ENCODE measurements around the gene GABRG3. TPM values are rescaled to one million over a fixed set of nuclear protein-coding genes. Genes with fewer than 3 reads are reported as not detected.

Gene GABRG3
- total RNA-seq, 1 donor from 2014 or later, result 3.0 TPM

DNA sequence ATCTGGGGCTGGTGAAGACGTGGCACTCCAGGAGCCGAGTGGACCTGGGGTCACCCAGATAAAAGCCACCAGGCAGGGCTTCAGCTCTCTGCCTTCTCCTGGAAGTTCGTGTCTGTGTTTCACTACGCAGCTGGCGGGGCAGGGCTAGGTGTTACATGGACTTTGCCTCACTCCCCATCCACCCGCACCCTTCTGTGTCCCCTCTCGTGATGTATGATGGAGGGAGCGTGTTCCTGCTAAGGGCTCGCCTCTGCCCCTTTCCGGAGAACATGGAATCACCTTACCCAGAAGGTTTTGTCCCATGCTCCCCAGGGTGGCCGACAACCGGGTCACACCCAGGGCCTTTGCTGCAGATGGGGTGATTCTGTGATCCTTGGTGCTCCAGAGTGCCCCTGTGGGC is 96.2 kb downstream of the GABRG3 start:
- H3K27ac Mint-ChIP-seq, result peak overlapping the region; percentile 44
- H3K9me3 Mint-ChIP-seq, result no peaks in the 10 kb centered on the region

DNA sequence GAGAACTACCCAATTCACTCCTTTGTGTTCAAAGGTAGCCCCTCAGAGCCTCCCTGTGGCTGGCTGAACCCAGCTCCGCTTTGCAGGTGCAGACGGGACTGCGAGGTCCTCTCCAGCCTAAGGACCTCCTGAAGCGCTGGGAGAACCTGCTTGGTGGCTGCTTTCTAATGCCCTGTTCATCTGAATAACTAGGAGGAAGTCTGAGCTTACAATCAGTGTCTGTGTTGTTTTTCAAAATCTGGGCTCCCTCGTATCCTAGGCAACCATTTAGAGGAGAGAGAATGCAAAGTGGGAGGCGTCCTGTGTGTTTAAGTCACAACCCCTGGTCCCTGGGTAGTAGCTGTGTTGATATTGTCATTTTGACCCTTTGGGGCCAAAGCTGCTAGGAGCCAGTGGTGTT is 99.9 kb downstream of the GABRG3 start:
- Mint-ChIP-seq H3K36me3 (peaks cover 2% of the 10 kb centered on the region), H3K27ac (no peak overlapping the region), H3K9me3 (peaks cover 6% of the 10 kb centered on the region), H3K4me3 (no peak overlapping the region), H3K27me3 (ENCODE audit: low read depth) (peaks cover 4% of the 10 kb centered on the region), H3K4me1 (peaks cover 20% of the 10 kb centered on the region)
- no peak for DNase-seq (ENCODE audit: low spot score in 2 of 2, unreplicated experiment in 2 of 2)
- TF ChIP-seq, protein P1, sequence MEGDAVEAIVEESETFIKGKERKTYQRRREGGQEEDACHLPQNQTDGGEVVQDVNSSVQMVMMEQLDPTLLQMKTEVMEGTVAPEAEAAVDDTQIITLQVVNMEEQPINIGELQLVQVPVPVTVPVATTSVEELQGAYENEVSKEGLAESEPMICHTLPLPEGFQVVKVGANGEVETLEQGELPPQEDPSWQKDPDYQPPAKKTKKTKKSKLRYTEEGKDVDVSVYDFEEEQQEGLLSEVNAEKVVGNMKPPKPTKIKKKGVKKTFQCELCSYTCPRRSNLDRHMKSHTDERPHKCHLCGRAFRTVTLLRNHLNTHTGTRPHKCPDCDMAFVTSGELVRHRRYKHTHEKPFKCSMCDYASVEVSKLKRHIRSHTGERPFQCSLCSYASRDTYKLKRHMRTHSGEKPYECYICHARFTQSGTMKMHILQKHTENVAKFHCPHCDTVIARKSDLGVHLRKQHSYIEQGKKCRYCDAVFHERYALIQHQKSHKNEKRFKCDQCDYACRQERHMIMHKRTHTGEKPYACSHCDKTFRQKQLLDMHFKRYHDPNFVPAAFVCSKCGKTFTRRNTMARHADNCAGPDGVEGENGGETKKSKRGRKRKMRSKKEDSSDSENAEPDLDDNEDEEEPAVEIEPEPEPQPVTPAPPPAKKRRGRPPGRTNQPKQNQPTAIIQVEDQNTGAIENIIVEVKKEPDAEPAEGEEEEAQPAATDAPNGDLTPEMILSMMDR (IDR thresholded peaks at IDR 0.05; ENCODE audit: unreplicated experiment), result no peak

More for the DNA sequence above, 96.2 kb downstream of the GABRG3 start:
- H3K4me1 Mint-ChIP-seq, result peaks cover 30% of the 10 kb centered on the region
- no peak for DNase-seq (ENCODE audit: low spot score in 2 of 2, unreplicated experiment in 2 of 2)
- TF ChIP-seq, protein P1 (IDR thresholded peaks at IDR 0.05; ENCODE audit: unreplicated experiment), result no peak
- H3K4me3 Mint-ChIP-seq, result no peak overlapping the region
- H3K36me3 Mint-ChIP-seq, result peaks cover 2% of the 10 kb centered on the region
- no peaks in the 10 kb centered on the region for H3K27me3 Mint-ChIP-seq (ENCODE audit: low read depth)

DNA sequence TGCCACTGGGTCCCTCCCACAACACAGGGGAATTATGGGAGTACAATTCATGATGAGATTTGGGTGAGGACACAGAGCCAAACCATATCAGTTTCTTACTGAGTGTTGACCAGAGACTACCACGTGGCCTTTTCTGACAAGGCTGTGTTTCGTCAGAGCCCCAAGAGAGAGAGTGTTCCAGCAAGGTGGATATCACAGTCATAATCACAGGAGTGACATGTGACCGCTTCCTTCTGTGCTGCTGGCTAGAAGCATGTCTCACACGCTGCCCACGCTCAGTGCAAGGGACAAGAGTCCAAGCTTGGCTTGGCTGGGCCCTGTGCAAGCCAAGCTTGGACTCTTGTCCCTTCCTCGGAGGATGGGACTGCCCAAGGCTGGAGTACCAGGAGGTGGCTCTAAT is 103.2 kb downstream of the GABRG3 start:
- no peaks in the 10 kb centered on the region for H3K36me3 Mint-ChIP-seq
- no peak overlapping the region for H3K27ac Mint-ChIP-seq
- H3K27me3 Mint-ChIP-seq (ENCODE audit: low read depth), result peaks cover 4% of the 10 kb centered on the region
- H3K4me3 Mint-ChIP-seq, result no peak overlapping the region
- TF ChIP-seq, protein P1 (IDR thresholded peaks at IDR 0.05; ENCODE audit: unreplicated experiment), result no peak
- H3K9me3 Mint-ChIP-seq, result peaks cover 10% of the 10 kb centered on the region
- DNase-seq (ENCODE audit: low spot score in 2 of 2, unreplicated experiment in 2 of 2), result no peak
- peaks cover 8% of the 10 kb centered on the region for H3K4me1 Mint-ChIP-seq

DNA sequence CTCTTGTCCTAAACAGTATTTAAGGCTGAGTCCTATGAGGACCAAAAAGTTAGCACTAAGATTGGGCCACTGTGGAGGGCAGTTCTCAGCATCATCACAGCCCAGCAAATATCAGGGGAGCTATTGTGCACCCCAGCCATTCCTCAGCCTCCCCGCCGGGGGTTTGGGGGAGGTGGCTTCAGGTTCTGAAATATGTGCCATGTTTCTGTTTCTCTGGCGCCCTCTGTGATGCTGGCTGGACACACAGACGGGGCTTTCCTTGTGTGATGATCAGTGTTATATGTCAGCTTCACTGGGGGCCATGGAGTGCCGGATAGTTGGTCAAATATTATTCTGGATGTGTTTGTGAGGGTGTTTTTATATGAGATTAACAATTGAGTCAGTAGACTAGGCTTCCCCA is 106.8 kb downstream of the GABRG3 start:
- Mint-ChIP-seq H3K9me3 (peaks cover 10% of the 10 kb centered on the region), H3K4me1 (peaks cover 11% of the 10 kb centered on the region), H3K36me3 (no peaks in the 10 kb centered on the region), H3K27me3 (ENCODE audit: low read depth) (peaks cover 4% of the 10 kb centered on the region), H3K4me3 (no peak overlapping the region), H3K27ac (no peak overlapping the region)
- TF ChIP-seq, protein P1 (IDR thresholded peaks at IDR 0.05; ENCODE audit: unreplicated experiment), result no peak
- DNase-seq (ENCODE audit: low spot score in 2 of 2, unreplicated experiment in 2 of 2), result no peak

DNA sequence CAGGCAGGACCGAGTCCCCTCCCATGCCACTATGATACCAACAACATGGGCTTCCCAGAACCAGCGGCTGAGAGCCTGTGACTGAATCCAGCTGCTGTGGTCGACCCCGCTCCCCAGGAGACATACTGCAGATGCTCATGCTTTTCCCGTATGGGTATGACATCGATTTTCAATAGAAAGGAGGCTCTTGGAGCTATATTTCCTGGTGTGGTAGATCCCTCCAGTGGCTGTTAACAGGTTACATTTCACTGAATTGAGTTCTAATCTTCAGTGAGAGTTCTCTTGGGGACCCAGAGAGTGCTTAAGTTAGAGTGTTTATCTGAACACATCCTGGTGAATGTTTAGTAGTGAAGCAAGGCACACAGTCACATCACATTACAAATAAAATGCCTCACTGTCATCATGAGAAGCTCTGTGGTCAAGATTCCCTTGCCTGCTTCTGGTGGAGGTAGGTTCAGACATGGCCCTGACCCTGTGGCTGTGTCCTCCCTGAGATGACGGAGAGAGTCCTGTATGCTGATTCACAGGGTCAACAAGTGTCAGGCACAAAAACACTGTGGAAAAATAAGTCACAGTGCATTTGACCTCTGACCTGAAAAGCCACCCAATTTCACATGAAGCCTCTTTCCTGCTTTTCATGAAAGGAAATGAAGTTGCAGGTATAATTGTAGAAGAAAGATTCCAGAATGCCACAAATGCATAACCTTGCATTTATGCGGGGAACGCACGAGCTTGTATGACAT is 110.9 kb downstream of the GABRG3 start:
- no peaks in the 10 kb centered on the region for H3K36me3 Mint-ChIP-seq
- H3K27me3 Mint-ChIP-seq (ENCODE audit: low read depth), result no peaks in the 10 kb centered on the region
- no peak overlapping the region for H3K4me3 Mint-ChIP-seq
- no peak overlapping the region for H3K27ac Mint-ChIP-seq
- TF ChIP-seq, protein P1 (IDR thresholded peaks at IDR 0.05; ENCODE audit: unreplicated experiment), result no peak
- H3K9me3 Mint-ChIP-seq, result peaks cover 4% of the 10 kb centered on the region
- H3K4me1 Mint-ChIP-seq, result peaks cover 26% of the 10 kb centered on the region
- no peak for DNase-seq (ENCODE audit: low spot score in 2 of 2, unreplicated experiment in 2 of 2)

Measured in mesothelial cell of epicardium (in vitro differentiated cells).